HG03095 (cell line): ENCODE data around the gene ACACB.

Source experiments
- ATAC-seq: cut with Tn5 transposase; IDR thresholded peaks from one replicate; pipeline ENCODE4 v1.9.1; 2021; ENCODE audit warnings: moderate library complexity; ENCODE audit not compliant: unreplicated experiment

The ACACB gene

DNA sequence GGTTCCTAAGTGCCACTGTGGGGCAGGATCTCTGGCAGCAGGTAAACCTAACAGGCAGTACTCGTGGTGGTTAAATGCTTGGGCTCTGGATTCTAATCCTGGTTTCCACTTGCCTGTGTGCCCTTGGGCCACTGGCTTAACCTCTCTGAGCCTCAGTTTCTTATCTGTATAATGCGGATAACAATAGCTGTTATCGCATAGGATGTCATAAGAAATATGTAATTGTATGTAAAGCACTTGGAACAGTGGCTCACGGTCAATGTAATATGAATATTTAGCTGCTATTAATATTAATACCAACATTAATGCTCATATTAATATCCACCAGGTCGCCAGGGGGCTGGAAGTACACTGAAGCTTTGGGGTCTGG lies 175.9 kb downstream of the ACACB start:
- no peak for ATAC-seq

- ATAC-seq, result no peak
These were observed 176.7 kb downstream of the ACACB start for GRCh38 chr12:109293106-109293505.

DNA sequence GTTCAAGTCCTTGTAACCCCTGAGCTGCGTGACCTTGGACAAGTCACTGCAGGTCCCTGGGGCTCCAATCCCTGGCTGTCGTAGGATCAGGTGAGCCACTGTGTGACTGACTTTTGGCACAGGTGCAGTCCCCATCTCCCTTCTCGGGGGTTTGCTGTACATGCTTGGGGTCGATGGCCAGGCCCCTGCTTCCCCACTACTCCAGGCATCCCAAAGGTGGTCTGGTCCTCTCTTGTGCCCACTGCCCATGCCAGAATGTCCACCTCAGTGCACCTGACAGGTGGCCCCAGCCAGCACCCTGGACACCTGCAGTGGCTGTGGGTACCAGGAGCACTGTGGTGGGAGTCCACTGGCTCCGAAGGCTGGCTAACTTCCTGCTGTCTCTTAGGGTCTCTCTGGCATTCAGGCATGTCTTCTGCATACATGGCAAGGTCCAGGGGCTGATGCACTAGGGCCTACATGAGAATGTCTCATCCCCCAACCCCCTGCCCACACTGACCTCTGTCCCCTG lies 178.0 kb downstream of the ACACB start:
- no peak for ATAC-seq

DNA sequence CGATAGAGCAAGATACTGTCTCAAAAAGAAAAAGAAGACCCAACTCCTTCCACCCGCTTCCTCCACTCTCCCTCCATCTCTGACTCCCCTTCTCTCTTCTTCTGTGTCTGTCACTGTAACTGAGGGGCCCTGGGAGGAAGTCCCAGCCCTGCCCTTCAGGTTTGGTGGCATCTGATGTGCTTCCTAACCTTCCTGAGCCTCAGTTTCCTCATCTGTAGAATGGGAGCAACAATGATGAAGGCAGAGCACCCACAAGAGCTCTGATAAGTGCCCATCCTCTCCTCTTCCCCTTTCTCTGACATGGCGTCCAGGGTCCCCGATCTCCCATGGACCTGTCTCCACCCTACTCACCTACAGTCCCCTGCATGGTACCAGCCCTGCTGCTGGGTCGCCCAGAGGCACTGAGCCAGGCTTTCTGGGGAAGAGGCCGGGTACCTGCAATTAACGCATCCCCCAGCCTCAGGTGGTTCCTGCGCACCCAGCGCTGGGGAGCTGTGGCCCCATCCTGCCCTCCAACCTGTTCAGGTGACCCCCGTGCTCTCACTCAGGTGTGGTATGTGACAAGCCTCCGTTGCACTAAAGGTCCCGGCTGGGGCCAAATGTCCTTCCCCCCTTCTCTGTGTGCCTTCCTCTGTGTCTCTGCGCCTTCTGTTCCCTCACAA lies 179.5 kb downstream of the ACACB start:
- ATAC-seq, result no peak

GRCh38 chr12:109296431-109296830 lies 180.0 kb downstream of the ACACB start:
- no peak for ATAC-seq

GRCh38 chr12:109299849-109300248 lies 183.5 kb downstream of the ACACB start:
- no peak for ATAC-seq

DNA sequence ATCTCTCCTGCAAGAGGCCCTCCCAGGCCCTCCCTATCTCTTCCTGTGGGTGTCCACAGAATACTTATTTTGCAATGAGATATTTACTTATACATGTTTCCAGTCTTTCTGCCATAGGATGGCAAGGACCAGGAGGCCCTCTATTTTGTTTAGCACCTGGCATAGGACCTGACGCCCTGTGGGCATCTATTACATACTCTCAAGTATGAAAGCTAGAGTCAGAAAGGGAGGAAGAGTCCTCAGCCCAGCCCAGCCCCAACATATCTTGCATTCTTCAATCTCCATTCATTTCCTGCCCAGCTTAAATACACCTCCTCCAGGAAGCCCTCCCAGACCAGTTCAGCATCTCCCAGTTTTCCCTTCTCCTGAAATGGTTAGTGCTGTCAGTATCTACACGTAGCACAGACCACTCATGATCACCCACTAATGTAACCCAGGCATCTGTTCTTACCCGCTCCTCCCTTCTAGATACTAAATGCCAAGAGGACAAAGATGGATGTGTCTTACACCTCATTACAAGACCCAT lies 185.3 kb downstream of the ACACB start:
- no peak for ATAC-seq

DNA sequence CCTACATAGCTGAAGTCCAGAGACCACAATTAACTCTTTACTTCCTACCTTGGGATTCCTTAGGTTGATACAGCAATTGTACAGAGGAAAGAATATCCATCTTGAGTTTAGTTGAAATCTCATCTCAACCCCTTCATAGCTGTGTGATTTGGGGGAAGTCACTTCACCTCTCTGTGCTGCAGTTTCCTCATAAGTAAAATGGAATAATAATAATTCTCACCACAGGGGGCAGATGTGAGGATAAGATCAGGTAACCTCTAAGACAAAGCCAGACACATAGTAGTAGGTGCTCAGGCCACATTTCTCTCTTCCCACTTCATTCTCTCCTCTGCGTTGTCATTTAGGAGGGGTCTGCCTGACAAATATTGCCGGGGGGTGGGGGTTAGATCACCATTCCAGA lies 186.0 kb downstream of the ACACB start:
- ATAC-seq, result no peak

DNA sequence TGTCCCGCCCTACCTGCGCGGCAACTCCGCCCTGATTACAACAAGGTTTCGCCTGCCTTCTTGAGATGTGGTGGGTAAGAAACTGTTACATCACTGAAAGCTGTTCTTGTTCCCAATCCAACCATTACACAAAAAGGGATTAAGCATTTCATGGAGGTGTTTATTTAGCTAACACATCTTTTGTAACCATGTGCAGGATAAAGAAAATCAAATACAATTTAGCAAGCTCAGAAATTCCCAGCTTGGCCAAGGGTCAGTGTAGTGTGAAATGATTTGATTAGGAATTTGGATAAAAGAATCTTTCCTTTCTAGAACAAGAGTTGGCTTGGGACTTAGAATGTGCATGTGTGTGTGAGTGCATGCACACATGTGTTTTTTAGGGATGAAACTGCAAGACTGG lies 186.4 kb downstream of the ACACB start:
- ATAC-seq, result no peak

DNA sequence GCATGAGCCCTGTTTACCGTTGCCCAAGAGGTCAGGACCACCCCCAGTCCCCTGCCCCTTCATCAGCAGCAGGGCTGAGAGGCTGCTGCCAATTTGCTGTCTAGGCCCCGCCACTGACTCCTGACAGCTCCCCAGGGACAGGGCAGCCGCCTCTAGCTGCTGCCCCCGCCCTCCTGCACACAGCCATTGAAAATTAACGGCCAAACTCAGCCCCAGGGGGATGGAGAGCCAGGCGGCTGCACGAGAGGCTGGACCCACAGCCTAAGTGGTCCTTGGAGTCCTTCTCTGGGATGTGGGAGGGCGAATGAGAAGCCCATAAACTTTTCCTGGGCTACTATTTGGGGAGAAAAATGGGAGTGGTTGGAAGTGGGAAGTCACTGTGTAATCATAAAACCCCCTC lies 188.1 kb downstream of the ACACB start:
- ATAC-seq, result no peak

DNA sequence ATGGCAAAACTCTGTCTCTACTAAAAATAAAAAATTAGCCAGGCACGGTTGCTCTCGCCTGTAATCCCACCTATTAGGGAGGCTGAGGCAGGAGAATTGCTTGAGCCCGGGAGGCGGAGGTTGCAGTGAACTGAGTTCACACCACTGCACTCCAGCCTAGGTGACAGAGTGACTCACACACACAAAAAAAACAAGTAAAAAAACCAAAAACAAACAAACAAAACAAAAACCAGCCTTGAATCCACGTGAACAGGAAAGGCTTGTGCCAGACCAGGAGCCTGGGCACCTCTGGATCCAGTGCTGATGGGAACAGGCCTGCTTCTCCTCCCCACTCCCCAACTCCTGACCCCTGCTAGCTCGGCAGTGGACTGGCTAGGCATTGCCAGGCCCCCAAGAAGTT lies 189.2 kb downstream of the ACACB start:
- ATAC-seq, result no peak

DNA sequence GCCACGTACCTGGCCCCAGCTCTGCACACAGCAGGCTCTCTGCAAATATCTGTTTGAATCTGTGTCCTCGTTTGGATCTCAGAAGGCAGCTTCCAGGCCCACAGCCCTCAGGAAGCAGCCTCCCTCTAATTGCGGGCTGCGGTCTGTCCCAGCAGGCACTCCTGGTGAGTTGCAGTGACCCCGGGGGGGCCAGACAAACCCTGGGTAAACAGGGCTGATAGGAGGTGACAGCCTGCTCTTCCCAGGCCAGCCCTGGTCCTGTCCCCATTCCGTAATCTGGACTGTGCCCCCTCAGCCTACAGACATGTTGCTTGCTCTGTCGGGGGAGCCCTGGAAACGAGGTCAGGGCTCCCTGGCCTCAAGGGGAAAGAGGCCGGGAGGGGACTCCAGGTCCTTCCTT lies 190.7 kb downstream of the ACACB start:
- no peak for ATAC-seq

DNA sequence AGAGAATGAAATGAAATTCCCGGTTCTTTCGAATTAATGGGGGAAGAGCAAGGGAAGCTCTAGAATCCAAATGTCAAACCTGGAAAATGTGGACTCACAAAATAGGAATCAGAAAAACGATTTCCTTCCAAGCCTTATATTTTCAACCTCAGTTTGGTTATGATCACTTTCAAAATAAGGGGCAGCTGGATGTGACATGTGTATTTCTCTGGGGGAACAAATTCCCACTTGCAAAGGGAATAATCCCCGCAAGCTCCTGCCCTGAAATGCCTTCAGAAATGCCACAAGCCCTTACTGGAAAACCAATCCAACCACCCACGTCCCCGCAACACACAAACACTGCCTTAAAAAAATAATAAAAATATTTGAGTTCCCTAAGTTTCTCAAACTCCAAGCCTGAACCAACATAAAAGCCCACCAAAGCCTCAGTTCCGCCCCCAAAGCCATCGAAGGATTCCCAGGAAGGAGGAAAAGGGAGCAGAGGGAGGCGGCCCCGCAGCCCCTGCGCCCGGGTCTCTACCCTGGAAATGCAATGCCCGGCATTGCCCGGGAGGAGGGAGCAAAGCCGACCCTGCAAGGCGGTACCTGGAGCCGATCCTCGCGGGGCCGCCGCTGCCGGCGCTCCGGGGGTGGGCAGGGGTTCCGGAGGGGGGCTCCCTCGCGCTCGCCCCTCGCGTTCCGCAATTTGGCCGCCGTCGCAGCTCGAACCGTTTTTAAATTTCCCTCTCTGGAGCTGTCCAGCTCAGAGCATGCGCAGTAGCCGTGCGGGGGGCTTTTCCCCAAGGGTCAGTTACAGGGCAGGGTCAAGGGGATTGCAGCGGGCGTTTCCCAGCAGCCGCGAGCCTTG lies 192.4 kb downstream of the ACACB start, which contains the start of gene FOXN4:
Gene FOXN4, minus strand, starts transcription at position 751 of the 847 bp plus-strand sequence. CDS start 963 bp downstream, outside the sequence.
- no peak for ATAC-seq

- ATAC-seq, result no peak
These were observed 193.2 kb downstream of the ACACB start for GRCh38 chr12:109309381-109310246.

DNA sequence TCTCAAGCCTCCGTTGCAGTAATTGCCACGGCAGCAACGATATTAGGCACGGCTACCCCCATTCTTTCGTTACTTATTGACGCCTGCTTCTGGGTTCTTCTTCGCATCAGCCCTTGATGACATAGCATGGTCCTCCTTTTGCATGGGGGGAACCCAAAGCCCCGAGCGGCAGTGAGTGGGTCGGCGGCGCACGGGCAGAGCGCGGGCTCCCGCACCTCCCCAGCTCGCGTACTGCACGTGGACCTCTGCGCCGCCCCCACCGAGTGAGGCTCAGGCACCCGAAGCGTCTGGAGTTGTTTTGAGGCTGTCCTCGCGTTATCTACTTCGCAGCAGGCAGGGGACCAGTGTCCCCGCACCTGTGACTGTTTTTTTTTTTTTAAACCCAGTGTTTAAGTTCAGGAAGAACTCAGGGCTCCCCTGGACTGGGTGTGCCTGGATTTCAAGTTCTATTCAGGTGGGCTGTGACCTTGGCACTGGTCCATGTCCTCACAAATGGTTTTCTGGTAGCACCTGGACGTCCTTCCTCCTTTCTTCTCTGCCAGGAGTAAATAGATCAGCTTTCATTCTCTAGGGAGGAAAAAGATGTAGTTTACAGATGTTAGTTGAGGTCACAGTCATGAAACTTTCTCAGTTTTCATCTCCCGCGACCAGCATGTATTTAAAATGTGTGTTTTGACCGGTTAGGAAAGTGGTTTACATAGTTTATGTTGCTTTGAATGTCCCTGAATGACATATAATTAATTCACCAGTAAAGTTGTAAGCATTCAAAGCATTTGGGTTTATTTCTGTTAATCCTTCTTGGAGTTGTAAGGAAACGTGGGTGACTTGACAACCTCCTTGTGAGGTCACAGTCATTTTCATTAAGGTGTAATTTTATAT lies 194.1 kb downstream of the ACACB start:
- no peak for ATAC-seq
